Naive thymus-derived CD4-positive, alpha-beta T cell (primary cell): Measurements from ENCODE around the gene SPG7. TPM values are rescaled to one million over a fixed set of nuclear protein-coding genes. Genes with fewer than 3 reads are reported as not detected.
A peak's percentile ranks its signal among the peaks of the same experiment; 100 is the strongest.

ENCODE experiments used
- ATAC-seq: fragments of 150-1000 bp; cut with Tn5 transposase; 2 replicates; pipeline ENCODE4 v1.10.0; 2021; ENCODE audit warnings: mild to moderate bottlenecking, moderate library complexity
- CTCF ChIA-PET: fragments of 350-600 bp; sonication (Branson Sonifier 250); formaldehyde crosslinking; loops from one replicate; lab custom pipeline; 2021; ENCODE audit warnings: antibody characterized with exemption; lab: Charles Lee
- POLR2A ChIA-PET: fragments of 350-600 bp; sonication (Branson Sonifier 250); formaldehyde crosslinking; loops from one replicate; lab custom pipeline; 2021; ENCODE audit warnings: antibody characterized with exemption, inconsistent platforms; lab: Charles Lee
- DNase-seq, 9 donors: peaks; one replicate each; pipeline versions ENCODE4 v3.0.0 to v3.0.0-alpha.2; 2020 to 2022; ENCODE audit warnings: mixed read lengths in 1 of 9
- H3K27ac ChIP-seq: one replicate; pipeline ENCODE4 v1.7.0; 2013; ENCODE audit warnings: mild to moderate bottlenecking, low read depth, low read length, moderate library complexity
- H3K27me3 ChIP-seq, 2 donors: one replicate each; pipeline ENCODE4 v1.7.0; 2013; ENCODE audit warnings: low read length in 2 of 2, mild to moderate bottlenecking in 2 of 2, moderate library complexity in 2 of 2; ENCODE audit not compliant: control insufficient read depth in 2 of 2, insufficient read depth in 2 of 2
- H3K36me3 ChIP-seq, 3 experiments: 1 replicate in 2 of 3; 2 replicates in 1 of 3; pipeline ENCODE4 v1.7.0; 2013; ENCODE audit warnings: low read length in 3 of 3, mild to moderate bottlenecking in 3 of 3, moderate library complexity in 1 of 3; ENCODE audit not compliant: insufficient read depth in 3 of 3, control insufficient read depth in 2 of 3
- H3K4me1 ChIP-seq, 2 donors: one replicate each; pipeline ENCODE4 v1.7.0; 2013; ENCODE audit warnings: low read length in 2 of 2, mild to moderate bottlenecking in 2 of 2, moderate library complexity in 1 of 2; ENCODE audit not compliant: control insufficient read depth in 2 of 2, insufficient read depth in 2 of 2
- H3K4me3 ChIP-seq: 2 replicates; pipeline ENCODE4 v1.7.0; 2013; ENCODE audit warnings: mild to moderate bottlenecking, low read length
- H3K9me3 ChIP-seq, 3 experiments: 1 replicate in 2 of 3; 2 replicates in 1 of 3; pipeline ENCODE4 v1.7.0; 2013; ENCODE audit warnings: low read length in 3 of 3; ENCODE audit not compliant: control insufficient read depth in 2 of 3
- H3K27ac Mint-ChIP-seq, 9 donors: one replicate each; pipeline ENCODE4 v1.8.0; 2020 to 2022; ENCODE audit warnings: mixed read lengths in 9 of 9, mild to moderate bottlenecking in 8 of 9, moderate library complexity in 5 of 9, inconsistent platforms in 2 of 9
- H3K27me3 Mint-ChIP-seq, 5 donors: one replicate each; pipeline ENCODE4 v1.8.0; 2021 to 2022; ENCODE audit warnings: mixed read lengths in 5 of 5, mild to moderate bottlenecking in 1 of 5
- H3K36me3 Mint-ChIP-seq, 5 donors: one replicate each; pipeline ENCODE4 v1.8.0; 2020 to 2022; ENCODE audit warnings: mixed read lengths in 5 of 5, mild to moderate bottlenecking in 3 of 5, inconsistent platforms in 1 of 5
- H3K4me1 Mint-ChIP-seq, 7 donors: one replicate each; pipeline ENCODE4 v1.8.0; 2020 to 2022; ENCODE audit warnings: mixed read lengths in 7 of 7, mild to moderate bottlenecking in 3 of 7, inconsistent platforms in 1 of 7
- H3K4me3 Mint-ChIP-seq, 10 donors: one replicate each; pipeline ENCODE4 v1.8.0; 2020 to 2022; ENCODE audit warnings: mild to moderate bottlenecking in 10 of 10, mixed read lengths in 10 of 10, moderate library complexity in 6 of 10, inconsistent platforms in 2 of 10
- H3K9me3 Mint-ChIP-seq, 11 donors: one replicate each; pipeline ENCODE4 v1.8.0; 2020 to 2022; ENCODE audit warnings: mixed read lengths in 11 of 11, mild to moderate bottlenecking in 4 of 11, inconsistent platforms in 1 of 11, moderate library complexity in 1 of 11
- intact Hi-C, 2 donors: fragments of 100-400 bp; cut with micrococcal nuclease; formaldehyde crosslinking; loops; one replicate each; pipeline ENCODE4 v1.15.1; 2023
- polyA plus RNA-seq, 2 donors: library from polyadenylated mRNA; unstranded; fragments of 300-500 nt; fragmentation: Illumina TruSeq; gene quantifications; one replicate each; pipeline ENCODE4 v1.2.3, GENCODE V29; 2021
- total RNA-seq, 6 experiments: library from RNA in 5 of 6; stranded (reverse) in 5 of 6; gene quantifications; 1 replicate in 5 of 6; 2 replicates in 1 of 6; pipeline ENCODE4 v1.2.3 and lab custom pipeline; 2021 to 2026

SPG7 gene
- total and polyA plus RNA-seq, 7 experiments from 2014 or later = 48.6 to 181 (median 151) TPM

GRCh38 chr16:89540557-89540956 lies 32.4 kb downstream of the SPG7 start:
- Mint-ChIP-seq H3K4me1 (peaks cover 0 to 5% (median under 1%) of the 10 kb centered on the region in 7 donors), H3K36me3 (peaks cover 0 to 7% (median 0%) of the 10 kb centered on the region in 5 donors), H3K4me3 (no peak overlapping the region), H3K9me3 (no peaks in the 10 kb centered on the region), H3K27me3 (no peaks in the 10 kb centered on the region), H3K27ac (peak overlapping the region in 3 of 9 donors; percentile 12 to 71 (median 44))
- Histone ChIP-seq H3K27me3 (no peaks in the 10 kb centered on the region), H3K4me3 (no peak overlapping the region), H3K4me1 (peaks cover 0 to 2% of the 10 kb centered on the region in 2 donors), H3K27ac (no peak overlapping the region), H3K9me3 (no peaks in the 10 kb centered on the region), H3K36me3 (peaks cover 0 to 53% (median 8%) of the 10 kb centered on the region in 3 experiments)
- intact Hi-C loops = no loop called here
- DNase-seq (no peak), ATAC-seq (no peak)
- ChIA-PET CTCF (interaction anchor here (0.6 to 1.7 kb wide), 3 partner anchors 9 to 937 kb away, joined by 3 read pairs; no protein-coding TSS in a partner anchor), POLR2A (interaction anchor here (0.7 to 1.8 kb wide), 2 partner anchors 17 to 323 kb away, joined by 3 to 4 read pairs; partner anchors contain the start of gene ZNF778)

- Histone ChIP-seq H3K27ac (no peak overlapping the region), H3K9me3 (no peaks in the 10 kb centered on the region), H3K4me1 (no peaks in the 10 kb centered on the region), H3K4me3 (no peak overlapping the region), H3K36me3 (peaks cover 0 to 59% (median 14%) of the 10 kb centered on the region in 3 experiments), H3K27me3 (no peaks in the 10 kb centered on the region)
- Mint-ChIP-seq H3K4me1 (peaks cover 0 to 3% (median 0%) of the 10 kb centered on the region in 7 donors), H3K9me3 (no peaks in the 10 kb centered on the region), H3K4me3 (no peak overlapping the region), H3K27me3 (no peaks in the 10 kb centered on the region), H3K36me3 (peaks cover 0 to 9% (median under 1%) of the 10 kb centered on the region in 5 donors), H3K27ac (no peak overlapping the region)
- DNase-seq (no peak), ATAC-seq (no peak)
- CTCF ChIA-PET = interaction anchor here (1.7 kb wide), 1 partner anchor 7 kb away, joined by 3 read pairs; no protein-coding TSS in a partner anchor
- intact Hi-C loops = no loop called here
- POLR2A ChIA-PET = interaction anchor here (0.5 to 1.8 kb wide), 2 partner anchors 15 to 188 kb away, joined by 3 to 4 read pairs; no protein-coding TSS in a partner anchor
Measured at GRCh38 chr16:89541792-89542191, 33.6 kb downstream of the SPG7 start.

- Histone ChIP-seq H3K27ac (no peak overlapping the region), H3K9me3 (no peaks in the 10 kb centered on the region), H3K36me3 (peaks cover 0 to 52% (median 7%) of the 10 kb centered on the region in 3 experiments), H3K4me1 (peaks cover 0 to 8% of the 10 kb centered on the region in 2 donors), H3K4me3 (no peak overlapping the region), H3K27me3 (no peaks in the 10 kb centered on the region)
- ATAC-seq (no peak), DNase-seq (no peak)
- peaks cover 0 to 21% (median 4%) of the 10 kb centered on the region in 5 donors for H3K36me3 Mint-ChIP-seq
- POLR2A ChIA-PET = no interaction called here
- intact Hi-C loops = no loop called here
- CTCF ChIA-PET = no interaction called here
- H3K4me1 Mint-ChIP-seq = peaks cover 6 to 16% (median 12%) of the 10 kb centered on the region in 7 donors
- H3K27ac Mint-ChIP-seq = no peak overlapping the region
- H3K27me3 Mint-ChIP-seq = no peaks in the 10 kb centered on the region
- H3K9me3 Mint-ChIP-seq = no peaks in the 10 kb centered on the region
- no peak overlapping the region for H3K4me3 Mint-ChIP-seq
Measured at GRCh38 chr16:89544113-89544512, 35.9 kb downstream of the SPG7 start.

GRCh38 chr16:89544713-89545043 lies 36.5 kb downstream of the SPG7 start:
- no peaks in the 10 kb centered on the region for H3K27me3 ChIP-seq
- Mint-ChIP-seq H3K36me3 (peaks cover 0 to 24% (median 10%) of the 10 kb centered on the region in 5 donors), H3K4me1 (peaks cover 12 to 21% (median 18%) of the 10 kb centered on the region in 7 donors), H3K27ac (peak overlapping the region in 1 of 9 donors; percentile 54), H3K4me3 (no peak overlapping the region), H3K9me3 (no peaks in the 10 kb centered on the region), H3K27me3 (no peaks in the 10 kb centered on the region)
- H3K27ac ChIP-seq = no peak overlapping the region
- DNase-seq = no peak
- peaks cover 0 to 13% of the 10 kb centered on the region in 2 donors for H3K4me1 ChIP-seq
- ChIA-PET POLR2A (interaction anchor here (0.8 kb wide), 1 partner anchor 9 kb away, joined by 3 read pairs; no protein-coding TSS in a partner anchor), CTCF (no interaction called here)
- no peak overlapping the region for H3K4me3 ChIP-seq
- H3K9me3 ChIP-seq = no peaks in the 10 kb centered on the region
- no peak for ATAC-seq
- intact Hi-C loops = no loop called here
- H3K36me3 ChIP-seq = peaks cover 0 to 52% (median 7%) of the 10 kb centered on the region in 3 experiments

- CTCF ChIA-PET = no interaction called here
- POLR2A ChIA-PET = interaction anchor here (0.8 kb wide), 1 partner anchor 8 kb away, joined by 3 read pairs; no protein-coding TSS in a partner anchor
Measured at GRCh38 chr16:89545044-89545830, 37.0 kb downstream of the SPG7 start.

GRCh38 chr16:89545831-89546574 lies 37.8 kb downstream of the SPG7 start:
- Histone ChIP-seq H3K36me3 (peaks cover 0 to 60% (median 8%) of the 10 kb centered on the region in 3 experiments), H3K4me1 (peaks cover 0 to 19% of the 10 kb centered on the region in 2 donors), H3K4me3 (no peak overlapping the region), H3K27ac (no peak overlapping the region), H3K27me3 (no peaks in the 10 kb centered on the region), H3K9me3 (no peaks in the 10 kb centered on the region)
- ATAC-seq (no peak), DNase-seq (no peak)
- H3K27ac Mint-ChIP-seq = peak overlapping the region in 1 of 9 donors; percentile 46
- peaks cover under 1 to 21% (median 9%) of the 10 kb centered on the region in 5 donors for H3K36me3 Mint-ChIP-seq
- no peaks in the 10 kb centered on the region for H3K9me3 Mint-ChIP-seq
- H3K4me3 Mint-ChIP-seq = no peak overlapping the region
- H3K4me1 Mint-ChIP-seq = peaks cover 13 to 32% (median 19%) of the 10 kb centered on the region in 7 donors
- intact Hi-C loops = no loop called here
- no peaks in the 10 kb centered on the region for H3K27me3 Mint-ChIP-seq
- ChIA-PET CTCF (no interaction called here), POLR2A (no interaction called here)

More at GRCh38 chr16:89545044-89545830, 37.0 kb downstream of the SPG7 start:
- no peaks in the 10 kb centered on the region for H3K9me3 Mint-ChIP-seq
- no peak overlapping the region for H3K4me3 Mint-ChIP-seq
- H3K27me3 ChIP-seq = no peaks in the 10 kb centered on the region
- H3K36me3 ChIP-seq = peaks cover 0 to 52% (median 7%) of the 10 kb centered on the region in 3 experiments
- H3K4me3 ChIP-seq = no peak overlapping the region
- no peak overlapping the region for H3K27ac ChIP-seq
- H3K27me3 Mint-ChIP-seq = no peaks in the 10 kb centered on the region
- intact Hi-C loops = no loop called here
- peaks cover 13 to 27% (median 19%) of the 10 kb centered on the region in 7 donors for H3K4me1 Mint-ChIP-seq
- H3K36me3 Mint-ChIP-seq = peaks cover 0 to 21% (median 9%) of the 10 kb centered on the region in 5 donors
- ATAC-seq (no peak), DNase-seq (no peak)
- peak overlapping the region in 1 of 9 donors; percentile 54 for H3K27ac Mint-ChIP-seq
- H3K9me3 ChIP-seq = no peaks in the 10 kb centered on the region
- peaks cover 0 to 19% of the 10 kb centered on the region in 2 donors for H3K4me1 ChIP-seq
